HepG2 (cell line): ENCODE results near the gene TMCC1.

Experiments used
- FOXK2 ChIP-seq: fragments of 450-650 bp; IDR thresholded peaks from 2 replicates; pipeline ENCODE4 v1.6.1; 2016
- HCFC1 ChIP-seq: fragments of 150-350 bp; IDR thresholded peaks from 2 replicates; pipeline ENCODE4 v1.6.1; 2014; ENCODE audit warnings: low read depth, low read length
- ZBTB7A ChIP-seq: sonication (generic); formaldehyde crosslinking; IDR thresholded peaks from 2 replicates; pipeline ENCODE4 v1.8.0; 2022; ENCODE audit warnings: mild to moderate bottlenecking, missing genetic modification reagents
- ZNF329 ChIP-seq: sonication (generic); formaldehyde crosslinking; IDR thresholded peaks from 2 replicates; pipeline ENCODE4 v1.9.0; 2021; ENCODE audit warnings: low read depth, mild to moderate bottlenecking, missing genetic modification reagents

DNA sequence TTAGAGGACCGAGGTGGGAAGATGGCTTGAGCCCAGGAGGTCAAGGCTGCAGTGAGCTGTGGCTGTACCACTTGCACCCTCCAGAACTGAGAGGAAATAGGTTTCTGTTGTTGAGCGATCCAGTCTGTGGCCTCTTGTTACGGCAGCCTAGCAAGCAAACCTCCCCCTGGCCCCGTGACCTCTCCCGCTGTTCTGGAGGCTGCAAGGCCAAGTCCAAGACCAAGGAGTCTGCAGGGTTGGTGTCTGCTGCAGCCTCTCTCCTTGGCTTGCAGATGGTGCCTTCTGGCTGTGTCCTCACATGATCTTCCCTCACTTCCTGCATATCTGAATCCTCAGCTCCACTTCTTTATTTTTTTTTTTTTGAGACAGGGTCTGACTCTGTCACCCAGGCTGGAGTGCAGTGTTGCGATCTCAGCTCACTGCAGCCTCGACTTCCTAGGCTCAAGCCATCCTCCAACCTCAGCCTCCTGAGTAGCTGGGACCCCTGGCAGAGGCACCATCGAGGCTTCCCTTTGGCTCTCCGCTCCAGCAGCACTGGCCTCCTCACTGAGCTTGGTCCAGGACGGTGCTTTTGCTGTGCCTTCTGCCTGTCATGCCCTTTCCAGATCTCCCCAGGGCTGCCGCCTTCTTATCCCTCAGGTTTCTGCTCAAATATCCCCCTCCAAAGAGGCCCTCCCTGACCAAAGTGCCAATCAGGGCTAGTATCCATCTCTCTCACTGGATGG is 269.0 kb downstream of the TMCC1 start:
- TF ChIP-seq FOXK2 (no peak), ZNF329 (CRISPR knock-in tag) (no peak), ZBTB7A (CRISPR knock-in tag) (no peak), HCFC1 (no peak)
